Astrocyte (in vitro differentiated cells and primary cell): Measurements from ENCODE around the gene GIMAP8. TPM values are rescaled to one million over a fixed set of nuclear protein-coding genes. Genes with fewer than 3 reads are reported as not detected.

Experiments used
- DNase-seq: peaks from one replicate; pipeline ENCODE4 v3.0.0-alpha.2; 2010; ENCODE audit warnings: low read depth
- FAIRE-seq: peaks from 2 replicates; lab custom pipeline; 2011; peaks lifted over from hg19 to GRCh38; lab: Jason Lieb, UNC
- H2AFZ ChIP-seq: 2 replicates; pipeline ENCODE4 v1.6.0; 2012; ENCODE audit warnings: low read depth, low read length, inconsistent platforms
- H3K27ac ChIP-seq: 2 replicates; pipeline ENCODE4 v1.5.1; 2011; ENCODE audit warnings: low read depth, low read length, inconsistent platforms
- H3K27me3 ChIP-seq: 2 replicates; pipeline ENCODE4 v1.6.0; 2011; ENCODE audit warnings: low read length, inconsistent platforms; ENCODE audit not compliant: insufficient read depth
- H3K36me3 ChIP-seq: 2 replicates; pipeline ENCODE4 v1.5.1; 2011; ENCODE audit warnings: low read length, inconsistent platforms; ENCODE audit not compliant: insufficient read depth
- H3K4me1 ChIP-seq: 2 replicates; pipeline ENCODE4 v1.5.1; 2011; ENCODE audit warnings: low read length, inconsistent platforms; ENCODE audit not compliant: insufficient read depth
- H3K4me2 ChIP-seq: 2 replicates; pipeline ENCODE4 v1.6.0; 2012; ENCODE audit warnings: low read length, inconsistent platforms
- H3K4me3 ChIP-seq: 2 replicates; pipeline ENCODE4 v1.5.1; 2011; ENCODE audit warnings: low read depth, mild to moderate bottlenecking, low read length, inconsistent platforms; ENCODE audit not compliant: insufficient read depth
- H3K79me2 ChIP-seq: 2 replicates; pipeline ENCODE4 v1.6.0; 2012; ENCODE audit warnings: mild to moderate bottlenecking, low read length, inconsistent platforms; ENCODE audit not compliant: insufficient read depth
- H3K9ac ChIP-seq: 2 replicates; pipeline ENCODE4 v1.6.0; 2012; ENCODE audit warnings: mild to moderate bottlenecking, low read length, inconsistent platforms
- H3K9me3 ChIP-seq: 2 replicates; pipeline ENCODE4 v1.5.1; 2012; ENCODE audit warnings: low read depth, mild to moderate bottlenecking, low read length, inconsistent platforms; ENCODE audit not compliant: insufficient read depth
- H4K20me1 ChIP-seq: 2 replicates; pipeline ENCODE4 v1.6.0; 2012; ENCODE audit warnings: low read length, inconsistent platforms; ENCODE audit not compliant: insufficient read depth
- H3K27ac Mint-ChIP-seq: one replicate; pipeline ENCODE4 v1.8.0; 2021; ENCODE audit warnings: mild to moderate bottlenecking, mixed read lengths; ENCODE audit not compliant: unreplicated experiment
- H3K27me3 Mint-ChIP-seq: one replicate; pipeline ENCODE4 v1.8.0; 2021; ENCODE audit warnings: low read depth, mixed read lengths; ENCODE audit not compliant: unreplicated experiment
- H3K36me3 Mint-ChIP-seq: one replicate; pipeline ENCODE4 v1.8.0; 2021; ENCODE audit warnings: low read depth, mixed read lengths; ENCODE audit not compliant: unreplicated experiment
- H3K4me1 Mint-ChIP-seq: one replicate; pipeline ENCODE4 v1.8.0; 2021; ENCODE audit warnings: low read depth, mixed read lengths; ENCODE audit not compliant: unreplicated experiment
- H3K4me3 Mint-ChIP-seq: one replicate; pipeline ENCODE4 v1.8.0; 2021; ENCODE audit warnings: mild to moderate bottlenecking, moderate library complexity, mixed read lengths; ENCODE audit not compliant: unreplicated experiment
- H3K9me3 Mint-ChIP-seq: one replicate; pipeline ENCODE4 v1.8.0; 2021; ENCODE audit warnings: mild to moderate bottlenecking, mixed read lengths; ENCODE audit not compliant: unreplicated experiment
- EZH2 ChIP-seq: IDR thresholded peaks from 2 replicates; pipeline ENCODE4 v1.6.1; 2012; ENCODE audit warnings: mild to moderate bottlenecking, low read length, inconsistent platforms; ENCODE audit not compliant: insufficient read depth
- total RNA-seq: library from RNA; stranded (reverse); gene quantifications from 2 replicates; pipeline ENCODE4 v1.2.1, GENCODE V29; 2021
- TF ChIP-seq, protein P1 (sequence below): IDR thresholded peaks from 2 replicates; pipeline ENCODE4 v1.5.1; 2011; ENCODE audit warnings: low read depth, mild to moderate bottlenecking, inconsistent platforms, low read length, moderate library complexity; ENCODE audit not compliant: insufficient read depth

GIMAP8 gene
- total RNA-seq, 1 donor from 2014 or later: not detected

GRCh38 chr7:150407588-150408392 lies 42.6 kb upstream of the GIMAP8 start:
- Histone ChIP-seq H3K4me1 (peaks cover 8% of the 10 kb centered on the region), H3K27me3 (no peaks in the 10 kb centered on the region), H3K9me3 (no peaks in the 10 kb centered on the region), H3K4me3 (no peak overlapping the region), H3K4me2 (no peak overlapping the region), H2AFZ (no peak overlapping the region), H3K9ac (no peak overlapping the region), H3K36me3 (no peaks in the 10 kb centered on the region), H4K20me1 (no peaks in the 10 kb centered on the region), H3K27ac (no peak overlapping the region), H3K79me2 (no peaks in the 10 kb centered on the region)
- Mint-ChIP-seq H3K4me3 (no peak overlapping the region), H3K9me3 (no peaks in the 10 kb centered on the region), H3K36me3 (peaks cover 17% of the 10 kb centered on the region), H3K27ac (no peak overlapping the region), H3K4me1 (peaks cover 34% of the 10 kb centered on the region), H3K27me3 (no peaks in the 10 kb centered on the region)
- DNase-seq (no peak), FAIRE-seq (no peak)
- TF ChIP-seq, protein P1, sequence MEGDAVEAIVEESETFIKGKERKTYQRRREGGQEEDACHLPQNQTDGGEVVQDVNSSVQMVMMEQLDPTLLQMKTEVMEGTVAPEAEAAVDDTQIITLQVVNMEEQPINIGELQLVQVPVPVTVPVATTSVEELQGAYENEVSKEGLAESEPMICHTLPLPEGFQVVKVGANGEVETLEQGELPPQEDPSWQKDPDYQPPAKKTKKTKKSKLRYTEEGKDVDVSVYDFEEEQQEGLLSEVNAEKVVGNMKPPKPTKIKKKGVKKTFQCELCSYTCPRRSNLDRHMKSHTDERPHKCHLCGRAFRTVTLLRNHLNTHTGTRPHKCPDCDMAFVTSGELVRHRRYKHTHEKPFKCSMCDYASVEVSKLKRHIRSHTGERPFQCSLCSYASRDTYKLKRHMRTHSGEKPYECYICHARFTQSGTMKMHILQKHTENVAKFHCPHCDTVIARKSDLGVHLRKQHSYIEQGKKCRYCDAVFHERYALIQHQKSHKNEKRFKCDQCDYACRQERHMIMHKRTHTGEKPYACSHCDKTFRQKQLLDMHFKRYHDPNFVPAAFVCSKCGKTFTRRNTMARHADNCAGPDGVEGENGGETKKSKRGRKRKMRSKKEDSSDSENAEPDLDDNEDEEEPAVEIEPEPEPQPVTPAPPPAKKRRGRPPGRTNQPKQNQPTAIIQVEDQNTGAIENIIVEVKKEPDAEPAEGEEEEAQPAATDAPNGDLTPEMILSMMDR: no peak
- TF ChIP-seq EZH2: no peak

DNA sequence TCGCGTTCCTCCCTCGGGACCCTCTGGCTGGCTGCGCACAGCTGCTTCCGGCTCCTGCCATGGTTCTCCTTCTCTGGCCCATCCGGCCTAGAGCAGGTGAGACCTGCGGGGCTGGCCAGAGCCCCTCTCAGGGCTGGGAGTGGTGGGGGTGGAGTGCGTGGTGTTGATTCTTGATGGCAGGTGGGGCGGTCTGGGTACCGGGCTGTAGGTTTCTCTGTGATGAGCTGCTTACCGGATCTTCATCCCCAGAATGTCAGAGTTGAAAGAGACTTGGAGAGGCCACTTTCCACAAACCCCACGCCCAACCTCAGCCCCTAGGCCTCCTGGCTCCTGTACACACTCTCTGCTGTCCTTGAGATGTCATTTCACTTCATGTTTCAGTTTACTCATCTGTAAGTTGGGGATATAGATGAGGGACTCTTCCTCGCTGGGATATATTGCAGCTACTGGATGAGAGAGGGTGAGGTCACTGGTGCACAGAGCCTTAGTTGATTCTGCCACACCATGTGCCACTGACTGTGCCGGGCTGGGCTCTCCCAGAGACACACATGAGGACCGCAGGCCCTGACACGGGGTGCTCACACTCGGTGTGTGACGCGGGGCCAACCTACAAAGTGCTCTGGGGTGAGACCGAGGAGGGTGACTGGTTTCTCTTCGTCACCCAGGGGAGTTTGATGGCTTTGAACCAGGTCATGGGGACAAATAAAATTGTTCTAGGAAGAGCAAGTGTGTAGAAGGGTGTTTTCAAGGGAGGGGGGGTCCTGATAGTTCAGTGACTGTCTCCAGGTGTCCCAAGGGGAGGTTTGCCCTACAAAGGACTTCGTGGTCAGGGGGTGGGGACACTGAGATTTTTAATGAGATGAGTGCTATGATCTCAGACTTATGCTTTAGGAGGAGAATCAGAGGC lies 41.8 kb upstream of the GIMAP8 start:
- Histone ChIP-seq H4K20me1 (no peaks in the 10 kb centered on the region), H3K4me3 (no peak overlapping the region), H2AFZ (no peak overlapping the region), H3K79me2 (no peaks in the 10 kb centered on the region), H3K27me3 (no peaks in the 10 kb centered on the region), H3K4me1 (peaks cover 8% of the 10 kb centered on the region), H3K9ac (no peak overlapping the region), H3K27ac (no peak overlapping the region), H3K9me3 (no peaks in the 10 kb centered on the region), H3K36me3 (no peaks in the 10 kb centered on the region), H3K4me2 (no peak overlapping the region)
- TF ChIP-seq, protein P1: no peak
- TF ChIP-seq EZH2: no peak
- Mint-ChIP-seq H3K9me3 (no peaks in the 10 kb centered on the region), H3K4me1 (peaks cover 30% of the 10 kb centered on the region), H3K27ac (no peak overlapping the region), H3K27me3 (peaks cover 2% of the 10 kb centered on the region), H3K4me3 (peak overlapping the region; percentile 27), H3K36me3 (peaks cover 17% of the 10 kb centered on the region)
- FAIRE-seq (no peak), DNase-seq (no peak)
